Hepatocyte (in vitro differentiated cells): Measurements from ENCODE around the gene SORCS2. TPM values are rescaled to one million over a fixed set of nuclear protein-coding genes. Genes with fewer than 3 reads are reported as not detected.

Source experiments
- DNase-seq: peaks from one replicate; pipeline ENCODE4 v3.0.0-alpha.2; 2016; ENCODE audit warnings: low spot score
- H2AFZ ChIP-seq: fragments of 200-600 bp; sonication (generic); 2 replicates; pipeline ENCODE4 v1.6.0; 2016; ENCODE audit warnings: antibody characterized with exemption, mild to moderate bottlenecking
- H3K27ac ChIP-seq: fragments of 200-600 bp; sonication (generic); 2 replicates; pipeline ENCODE4 v1.5.1; 2016; ENCODE audit warnings: mild to moderate bottlenecking
- H3K27me3 ChIP-seq: fragments of 200-600 bp; sonication (generic); 2 replicates; pipeline ENCODE4 v1.6.1; 2016
- H3K36me3 ChIP-seq: fragments of 200-600 bp; sonication (generic); replicated peaks from 2 replicates; pipeline ENCODE4 v1.5.1; 2016; ENCODE audit warnings: low read depth; ENCODE audit not compliant: insufficient read depth
- H3K4me1 ChIP-seq: fragments of 200-600 bp; sonication (generic); 2 replicates; pipeline ENCODE4 v1.5.1; 2016; ENCODE audit warnings: mild to moderate bottlenecking, moderate library complexity; ENCODE audit not compliant: insufficient read depth
- H3K4me2 ChIP-seq: fragments of 200-600 bp; sonication (generic); 2 replicates; pipeline ENCODE4 v1.6.0; 2016
- H3K4me3 ChIP-seq: fragments of 200-600 bp; sonication (generic); 2 replicates; pipeline ENCODE4 v1.5.1; 2016; ENCODE audit warnings: mild to moderate bottlenecking
- H3K79me2 ChIP-seq: fragments of 200-600 bp; sonication (generic); 2 replicates; pipeline ENCODE4 v1.6.0; 2017; ENCODE audit warnings: mild to moderate bottlenecking
- H3K9me2 ChIP-seq: fragments of 200-600 bp; sonication (generic); replicated peaks from 2 replicates; pipeline ENCODE4 v1.6.0; 2017; ENCODE audit warnings: mild to moderate bottlenecking; ENCODE audit not compliant: insufficient read depth
- H3K9me3 ChIP-seq: fragments of 200-600 bp; sonication (generic); 2 replicates; pipeline ENCODE4 v1.5.1; 2016; ENCODE audit warnings: low read depth, mild to moderate bottlenecking
- H4K20me1 ChIP-seq: fragments of 200-600 bp; sonication (generic); 2 replicates; pipeline ENCODE4 v1.6.0; 2016; ENCODE audit warnings: mild to moderate bottlenecking; ENCODE audit not compliant: insufficient read depth, poor library complexity, severe bottlenecking
- EZH2 ChIP-seq: fragments of 200-600 bp; sonication (generic); IDR thresholded peaks from 2 replicates; pipeline ENCODE4 v1.6.1; 2016; ENCODE audit warnings: antibody characterized with exemption, mild to moderate bottlenecking, borderline replicate concordance
- EZH2phosphoT487 ChIP-seq: fragments of 200-600 bp; sonication (generic); IDR thresholded peaks from one replicate; pipeline ENCODE4 v1.6.1; 2018; ENCODE audit warnings: antibody characterized with exemption, mild to moderate bottlenecking, low read depth, moderate library complexity; ENCODE audit not compliant: unreplicated experiment, severe bottlenecking
- WGBS: methylation state at CpG from one replicate; pipeline ENCODE4 v1.1.6; 2016; ENCODE audit warnings: low lambda C conversion rate; ENCODE audit errors: missing lambda C conversion rate; 5-methylcytosine and 5-hydroxymethylcytosine counted together
- polyA plus RNA-seq: library from polyadenylated mRNA; unstranded; fragments of >200 nt; fragmentation: Nextera tagmentation; extraction: Ambion mirVana; gene quantifications from 2 replicates; pipeline ENCODE4 v1.2.1, GENCODE V29; 2016
- total RNA-seq: library from RNA; depleted of rRNA; stranded (reverse); fragments of >200 nt; gene quantifications from 2 replicates; pipeline ENCODE4 v1.2.3, GENCODE V29; 2014
- TF ChIP-seq, protein P1 (sequence below): fragments of 200-600 bp; sonication (generic); IDR thresholded peaks from 2 replicates; pipeline ENCODE4 v1.5.1; 2016; ENCODE audit warnings: antibody characterized with exemption, mild to moderate bottlenecking; ENCODE audit not compliant: poor library complexity

Gene SORCS2
- total and polyA plus RNA-seq, 2 experiments from 2014 or later: 1.6 to 4.8 TPM

DNA sequence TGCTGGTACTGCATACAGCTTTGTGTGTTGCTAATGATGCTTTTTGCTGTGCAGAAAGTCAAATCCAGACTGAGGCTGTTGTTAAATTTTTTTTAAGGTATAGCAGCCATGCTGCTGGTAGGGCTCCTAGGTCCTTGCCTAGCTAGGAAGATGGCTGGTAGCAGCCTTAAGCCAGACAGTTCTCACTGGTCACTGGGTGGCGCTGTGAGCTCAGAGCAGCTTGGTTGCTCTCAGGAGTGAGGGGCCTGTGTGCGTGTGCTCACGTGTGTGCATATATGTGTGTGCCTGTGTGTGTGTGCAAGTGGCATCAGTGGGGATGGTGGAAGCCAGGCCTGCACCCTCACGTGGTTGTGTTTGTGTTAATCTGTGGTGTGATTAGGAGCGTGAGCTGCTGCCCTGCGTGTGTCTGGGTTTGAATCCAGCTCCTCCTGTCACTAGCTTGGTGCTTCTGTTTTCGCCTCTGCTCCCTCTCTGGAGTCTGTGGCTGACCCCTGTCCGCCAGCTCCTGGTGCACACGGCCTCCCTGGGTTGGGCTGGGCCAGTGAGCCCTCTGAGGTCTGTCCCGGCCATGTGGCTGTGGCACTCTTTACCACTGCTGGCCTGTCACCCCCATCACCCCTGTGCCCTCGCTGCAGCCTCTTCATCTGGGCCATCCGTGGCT lies 46.1 kb downstream of the SORCS2 start:
- H3K4me3 ChIP-seq: no peak overlapping the region
- DNase-seq: no peak
- no peaks in the 10 kb centered on the region for H4K20me1 ChIP-seq
- H3K27ac ChIP-seq: no peak overlapping the region
- WGBS: 96% methylated on average over 12 of the region's 12 CpGs
- no peaks in the 10 kb centered on the region for H3K9me2 ChIP-seq
- H3K4me1 ChIP-seq: peaks cover 13% of the 10 kb centered on the region
- H3K4me2 ChIP-seq: no peak overlapping the region
- H2AFZ ChIP-seq: no peak overlapping the region
- no peaks in the 10 kb centered on the region for H3K9me3 ChIP-seq
- H3K79me2 ChIP-seq: no peaks in the 10 kb centered on the region
- H3K27me3 ChIP-seq: no peaks in the 10 kb centered on the region
- no peaks in the 10 kb centered on the region for H3K36me3 ChIP-seq
- TF ChIP-seq EZH2 (no peak), EZH2phosphoT487 (no peak)
- TF ChIP-seq, protein P1, sequence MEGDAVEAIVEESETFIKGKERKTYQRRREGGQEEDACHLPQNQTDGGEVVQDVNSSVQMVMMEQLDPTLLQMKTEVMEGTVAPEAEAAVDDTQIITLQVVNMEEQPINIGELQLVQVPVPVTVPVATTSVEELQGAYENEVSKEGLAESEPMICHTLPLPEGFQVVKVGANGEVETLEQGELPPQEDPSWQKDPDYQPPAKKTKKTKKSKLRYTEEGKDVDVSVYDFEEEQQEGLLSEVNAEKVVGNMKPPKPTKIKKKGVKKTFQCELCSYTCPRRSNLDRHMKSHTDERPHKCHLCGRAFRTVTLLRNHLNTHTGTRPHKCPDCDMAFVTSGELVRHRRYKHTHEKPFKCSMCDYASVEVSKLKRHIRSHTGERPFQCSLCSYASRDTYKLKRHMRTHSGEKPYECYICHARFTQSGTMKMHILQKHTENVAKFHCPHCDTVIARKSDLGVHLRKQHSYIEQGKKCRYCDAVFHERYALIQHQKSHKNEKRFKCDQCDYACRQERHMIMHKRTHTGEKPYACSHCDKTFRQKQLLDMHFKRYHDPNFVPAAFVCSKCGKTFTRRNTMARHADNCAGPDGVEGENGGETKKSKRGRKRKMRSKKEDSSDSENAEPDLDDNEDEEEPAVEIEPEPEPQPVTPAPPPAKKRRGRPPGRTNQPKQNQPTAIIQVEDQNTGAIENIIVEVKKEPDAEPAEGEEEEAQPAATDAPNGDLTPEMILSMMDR: peak; percentile 23

DNA sequence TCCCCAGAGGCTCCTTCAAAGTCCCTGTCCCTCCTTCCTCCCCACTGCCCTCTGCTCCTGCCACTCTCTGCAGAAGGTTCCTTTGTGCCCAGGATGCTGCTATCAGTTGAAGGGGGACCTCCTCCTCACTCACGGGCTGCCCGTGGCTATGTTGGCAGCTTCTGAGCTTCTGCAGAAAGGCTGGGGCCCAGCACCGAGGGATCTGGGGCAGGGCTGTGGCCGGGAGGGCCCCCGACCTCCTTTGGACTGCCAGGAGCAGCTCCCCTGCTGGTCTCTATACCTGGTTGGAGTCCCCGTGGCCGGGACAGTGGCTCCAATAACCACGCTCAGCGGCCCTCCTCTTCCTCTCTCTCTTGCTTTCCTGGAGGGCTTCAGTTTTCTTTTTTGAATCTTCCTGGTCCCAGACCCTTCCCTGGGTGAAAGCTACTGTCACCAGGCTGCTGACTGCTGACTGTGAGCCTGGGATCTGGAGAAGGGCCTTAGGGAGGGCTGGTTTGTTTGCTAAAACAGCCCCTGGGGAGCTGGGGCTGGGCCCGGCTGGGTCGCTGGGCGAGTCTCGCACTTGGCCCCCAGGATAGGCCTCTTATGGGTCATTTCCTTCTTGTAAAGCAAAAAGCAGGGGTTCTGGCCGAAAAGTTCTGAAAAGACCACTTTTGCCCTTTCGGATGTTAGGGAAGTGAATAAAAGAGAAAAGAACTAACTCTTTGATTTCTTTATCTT lies 46.9 kb downstream of the SORCS2 start:
- H3K9me3 ChIP-seq: no peaks in the 10 kb centered on the region
- H3K36me3 ChIP-seq: no peaks in the 10 kb centered on the region
- no peaks in the 10 kb centered on the region for H3K9me2 ChIP-seq
- H3K4me2 ChIP-seq: no peak overlapping the region
- no peaks in the 10 kb centered on the region for H3K79me2 ChIP-seq
- no peak for TF ChIP-seq EZH2phosphoT487
- TF ChIP-seq, protein P1: no peak
- TF ChIP-seq EZH2: no peak
- 86% methylated on average over 15 of the region's 15 CpGs for WGBS
- no peaks in the 10 kb centered on the region for H3K27me3 ChIP-seq
- no peaks in the 10 kb centered on the region for H4K20me1 ChIP-seq
- H3K27ac ChIP-seq: no peak overlapping the region
- no peak overlapping the region for H3K4me3 ChIP-seq
- no peak for DNase-seq
- peaks cover 13% of the 10 kb centered on the region for H3K4me1 ChIP-seq
- H2AFZ ChIP-seq: no peak overlapping the region

DNA sequence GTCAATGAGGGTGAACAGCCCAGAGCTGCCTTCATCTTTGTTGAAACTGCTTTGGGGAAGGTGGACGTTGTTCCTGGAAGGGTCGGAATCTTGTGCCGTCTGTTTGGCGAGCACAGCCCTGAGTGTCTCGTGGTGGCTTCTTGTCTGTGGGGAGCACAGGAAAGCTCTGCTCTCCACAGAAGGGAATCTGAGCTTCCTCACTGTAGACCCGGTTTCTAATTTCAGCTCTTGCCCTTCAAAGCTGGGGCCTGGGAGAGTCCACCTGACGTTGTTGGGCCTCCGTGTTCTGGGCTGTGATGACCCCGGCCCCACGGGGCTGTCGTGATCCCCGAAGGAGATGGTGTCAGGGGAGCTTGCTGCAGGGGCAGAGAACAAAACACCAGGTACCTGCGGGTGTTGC lies 47.5 kb downstream of the SORCS2 start:
- no peak for TF ChIP-seq EZH2
- TF ChIP-seq, protein P1: no peak
- TF ChIP-seq EZH2phosphoT487: no peak
- no peaks in the 10 kb centered on the region for H3K9me3 ChIP-seq
- H3K27me3 ChIP-seq: no peaks in the 10 kb centered on the region
- no peak for DNase-seq
- no peaks in the 10 kb centered on the region for H4K20me1 ChIP-seq
- H3K36me3 ChIP-seq: no peaks in the 10 kb centered on the region
- no peak overlapping the region for H3K27ac ChIP-seq
- no peaks in the 10 kb centered on the region for H3K9me2 ChIP-seq
- H3K79me2 ChIP-seq: no peaks in the 10 kb centered on the region
- peaks cover 13% of the 10 kb centered on the region for H3K4me1 ChIP-seq
- 75% methylated on average over 13 of the region's 13 CpGs for WGBS
- H3K4me2 ChIP-seq: no peak overlapping the region
- no peak overlapping the region for H3K4me3 ChIP-seq
- H2AFZ ChIP-seq: no peak overlapping the region
